AG09309 (cell line): Measurements from ENCODE around the gene KHDRBS2.

Experiments used
- DNase-seq: peaks from one replicate; pipeline ENCODE4 v3.0.0-alpha.2; 2010; ENCODE audit warnings: low read depth
- H3K4me3 ChIP-seq: 2 replicates; pipeline ENCODE4 v1.5.1; 2011; ENCODE audit warnings: mild to moderate bottlenecking, low read depth, low read length, moderate library complexity; ENCODE audit not compliant: control insufficient read depth
- TF ChIP-seq, protein P1 (sequence below): IDR thresholded peaks from 2 replicates; pipeline ENCODE4 v1.5.1; 2011; ENCODE audit warnings: mild to moderate bottlenecking, low read depth, low read length, inconsistent platforms; ENCODE audit not compliant: insufficient read depth, control insufficient read depth; ENCODE audit errors: missing control alignments

Gene KHDRBS2

DNA sequence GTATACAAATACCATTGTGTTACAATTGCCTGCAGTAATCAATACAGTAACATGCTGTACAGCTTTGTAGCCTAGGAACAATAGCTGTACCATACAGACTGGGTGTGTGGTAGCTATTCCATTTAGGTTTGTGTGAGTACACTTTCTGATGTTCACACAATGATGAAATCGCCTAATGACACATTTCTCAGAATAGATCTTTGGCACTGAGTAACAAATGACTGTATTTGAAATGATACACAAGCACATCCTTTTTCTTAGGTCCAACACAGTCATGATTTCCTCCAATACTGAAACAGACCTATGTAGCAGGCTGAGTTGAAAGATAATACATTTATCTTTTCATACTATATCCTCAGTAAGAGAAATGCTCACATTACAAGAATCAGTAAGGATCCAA lies 13.9 kb downstream of the KHDRBS2 start:
- DNase-seq = no peak
- TF ChIP-seq, protein P1, sequence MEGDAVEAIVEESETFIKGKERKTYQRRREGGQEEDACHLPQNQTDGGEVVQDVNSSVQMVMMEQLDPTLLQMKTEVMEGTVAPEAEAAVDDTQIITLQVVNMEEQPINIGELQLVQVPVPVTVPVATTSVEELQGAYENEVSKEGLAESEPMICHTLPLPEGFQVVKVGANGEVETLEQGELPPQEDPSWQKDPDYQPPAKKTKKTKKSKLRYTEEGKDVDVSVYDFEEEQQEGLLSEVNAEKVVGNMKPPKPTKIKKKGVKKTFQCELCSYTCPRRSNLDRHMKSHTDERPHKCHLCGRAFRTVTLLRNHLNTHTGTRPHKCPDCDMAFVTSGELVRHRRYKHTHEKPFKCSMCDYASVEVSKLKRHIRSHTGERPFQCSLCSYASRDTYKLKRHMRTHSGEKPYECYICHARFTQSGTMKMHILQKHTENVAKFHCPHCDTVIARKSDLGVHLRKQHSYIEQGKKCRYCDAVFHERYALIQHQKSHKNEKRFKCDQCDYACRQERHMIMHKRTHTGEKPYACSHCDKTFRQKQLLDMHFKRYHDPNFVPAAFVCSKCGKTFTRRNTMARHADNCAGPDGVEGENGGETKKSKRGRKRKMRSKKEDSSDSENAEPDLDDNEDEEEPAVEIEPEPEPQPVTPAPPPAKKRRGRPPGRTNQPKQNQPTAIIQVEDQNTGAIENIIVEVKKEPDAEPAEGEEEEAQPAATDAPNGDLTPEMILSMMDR = no peak
- H3K4me3 ChIP-seq = no peak overlapping the region

DNA sequence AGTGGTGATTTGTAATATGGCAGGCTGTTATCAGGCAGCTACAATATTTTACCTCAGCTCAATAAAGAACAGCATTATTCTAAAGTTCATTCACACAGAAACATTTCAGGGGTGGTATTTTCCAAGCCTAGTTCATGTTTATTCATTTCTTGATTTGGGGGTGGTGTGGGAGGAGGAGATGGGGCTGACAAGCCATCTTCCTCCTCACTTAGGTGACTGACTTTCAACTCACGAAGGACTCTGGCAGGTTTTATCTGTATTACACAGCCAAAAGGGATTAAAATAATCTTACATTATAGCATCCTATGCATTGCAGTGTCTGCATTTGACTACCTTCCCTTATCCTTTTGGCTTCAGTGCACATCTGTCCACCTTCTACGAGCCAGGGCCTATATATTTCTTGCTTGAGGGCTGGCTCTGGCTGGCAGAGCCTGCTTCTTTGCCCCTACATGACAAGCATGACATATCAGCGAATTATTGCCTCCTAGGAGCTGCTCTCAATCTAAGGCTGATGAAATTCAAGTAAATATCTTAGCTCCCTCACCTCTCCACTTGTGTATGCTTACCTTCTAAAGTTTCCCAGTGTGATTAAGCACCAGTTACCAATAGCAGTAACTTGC lies 20.0 kb downstream of the KHDRBS2 start:
- TF ChIP-seq, protein P1 = no peak
- DNase-seq = no peak
- no peak overlapping the region for H3K4me3 ChIP-seq

DNA sequence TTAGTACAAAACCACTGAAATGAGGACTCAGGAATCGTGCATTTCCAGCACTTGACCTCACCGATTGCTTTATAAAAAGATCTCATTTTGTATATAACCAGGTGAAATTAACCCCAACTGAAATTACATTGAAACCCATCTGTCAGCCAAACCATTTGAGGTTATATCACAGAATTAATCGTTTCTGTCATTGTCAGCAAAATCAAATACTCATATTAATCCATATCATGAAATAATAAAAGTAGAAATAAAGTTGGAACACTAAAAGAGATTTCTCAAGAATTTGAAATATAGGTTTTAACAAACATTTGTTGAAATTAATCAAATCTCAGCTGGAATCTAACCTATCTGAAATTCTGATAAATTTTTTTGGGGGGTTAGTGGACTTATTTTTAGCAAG lies 23.7 kb downstream of the KHDRBS2 start:
- DNase-seq = no peak
- no peak overlapping the region for H3K4me3 ChIP-seq
- TF ChIP-seq, protein P1 = no peak

DNA sequence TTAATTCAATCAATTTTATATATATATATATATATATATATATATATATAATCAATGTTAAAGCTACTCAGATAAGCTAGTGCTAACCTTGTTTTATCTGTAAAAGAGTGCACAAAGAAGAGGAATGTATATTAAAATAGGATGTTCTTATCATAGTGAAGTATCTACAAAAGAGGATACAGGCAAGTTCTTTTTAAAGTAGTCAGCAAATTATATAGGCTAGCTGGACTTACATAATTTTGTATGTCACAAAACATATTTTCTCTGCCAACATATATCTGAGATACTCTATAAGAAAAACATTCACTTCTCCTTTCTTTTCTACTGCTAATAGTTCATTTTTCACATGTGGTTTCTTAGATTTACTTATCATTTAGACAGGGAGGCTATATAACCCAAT lies 39.9 kb downstream of the KHDRBS2 start:
- DNase-seq = no peak
- no peak overlapping the region for H3K4me3 ChIP-seq
- TF ChIP-seq, protein P1 = no peak

DNA sequence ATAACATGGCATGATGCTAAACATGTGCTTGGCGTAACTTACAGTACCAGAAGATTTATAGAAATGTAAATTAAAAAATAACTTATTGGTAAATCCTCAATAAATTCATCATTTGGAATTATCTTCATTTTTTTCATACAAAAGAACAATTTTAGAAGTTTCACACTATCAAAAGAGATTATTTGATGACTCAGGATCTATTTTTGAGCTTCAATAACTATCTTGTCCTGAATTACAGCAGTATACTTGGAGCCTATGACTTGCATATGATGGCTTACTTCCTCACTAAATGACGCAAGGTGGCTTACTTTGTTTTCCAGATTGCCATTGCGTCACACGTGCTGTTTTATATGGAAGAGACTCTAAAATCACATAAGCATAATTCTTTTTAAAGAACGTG lies 49.2 kb downstream of the KHDRBS2 start:
- TF ChIP-seq, protein P1 = no peak
- H3K4me3 ChIP-seq = no peak overlapping the region
- DNase-seq = no peak

DNA sequence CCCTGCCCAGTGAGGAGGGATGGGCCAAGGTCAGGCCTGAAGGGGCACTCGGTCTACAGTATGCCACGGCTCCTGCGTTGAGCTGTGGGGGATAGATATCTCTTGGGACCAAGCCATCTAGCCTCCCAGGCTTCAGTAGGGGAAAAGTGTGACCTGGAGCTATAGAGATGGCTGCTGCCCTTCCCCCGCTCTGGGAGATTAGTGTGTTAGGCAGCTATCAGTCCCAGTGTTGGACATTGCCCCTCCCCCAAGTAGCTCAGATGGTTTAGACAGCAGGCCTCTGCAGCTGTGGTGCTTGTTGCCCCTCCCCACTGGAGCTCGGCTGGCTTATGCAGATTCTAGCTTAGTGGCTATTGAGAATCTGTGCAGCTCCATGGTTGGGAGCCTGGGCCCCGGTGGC lies 56.8 kb downstream of the KHDRBS2 start:
- H3K4me3 ChIP-seq = no peak overlapping the region
- no peak for DNase-seq
- TF ChIP-seq, protein P1 = no peak

DNA sequence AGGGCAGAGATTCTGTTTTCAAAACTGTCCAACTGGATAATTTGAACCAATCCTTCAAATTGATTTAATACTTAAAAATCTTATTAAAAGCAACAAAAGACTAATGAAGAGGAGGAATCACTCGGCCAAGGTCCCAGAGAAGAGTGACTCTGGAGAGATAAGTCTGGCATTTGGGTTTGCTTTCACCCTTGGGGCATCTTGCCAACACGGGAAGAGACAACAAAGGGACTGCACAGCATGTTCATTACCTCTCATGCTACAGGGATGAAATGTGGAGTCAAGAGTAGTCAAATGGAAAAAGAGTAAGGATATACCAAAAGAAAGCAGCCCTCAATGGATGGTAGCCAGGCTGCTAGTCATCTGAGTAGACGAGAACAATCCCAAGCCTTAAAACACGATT lies 68.2 kb downstream of the KHDRBS2 start:
- H3K4me3 ChIP-seq = no peak overlapping the region
- DNase-seq = no peak
- TF ChIP-seq, protein P1 = no peak
